WTC11 (cell line): ENCODE results near the gene SH3BGR. TPM values are rescaled to one million over a fixed set of nuclear protein-coding genes. Genes with fewer than 3 reads are reported as not detected.

Experiments
- ATAC-seq: fragments of 200-7000 bp; cut with Tn5 transposase; 2 replicates; pipeline ENCODE4 v1.10.0; 2021; ENCODE audit warnings: mild to moderate bottlenecking, moderate library complexity
- CTCF ChIA-PET: fragments of 300-600 bp; sonication (Branson Sonifier 250); formaldehyde crosslinking; loops from one replicate; lab custom pipeline; 2021; ENCODE audit warnings: antibody characterized with exemption; lab: Charles Lee
- POLR2A ChIA-PET: fragments of 350-600 bp; sonication (Branson Sonifier 250); formaldehyde crosslinking; loops from one replicate; lab custom pipeline; 2021; ENCODE audit warnings: antibody characterized with exemption; lab: Charles Lee
- DNase-seq: peaks from one replicate; pipeline ENCODE4 v3.0.0; 2021; ENCODE audit warnings: low spot score
- H3K27ac Mint-ChIP-seq: 2 replicates; pipeline ENCODE4 v1.8.0; 2021; ENCODE audit warnings: mixed read lengths
- H3K27me3 Mint-ChIP-seq: 2 replicates; pipeline ENCODE4 v1.8.0; 2021; ENCODE audit warnings: low read depth, mild to moderate bottlenecking, moderate library complexity, mixed read lengths
- H3K36me3 Mint-ChIP-seq: 2 replicates; pipeline ENCODE4 v1.8.0; 2021; ENCODE audit warnings: mixed read lengths
- H3K4me1 Mint-ChIP-seq: 2 replicates; pipeline ENCODE4 v1.8.0; 2022; ENCODE audit warnings: mixed read lengths
- H3K4me3 Mint-ChIP-seq: 2 replicates; pipeline ENCODE4 v1.8.0; 2021; ENCODE audit warnings: mild to moderate bottlenecking, moderate library complexity, mixed read lengths
- H3K9me3 Mint-ChIP-seq: 2 replicates; pipeline ENCODE4 v1.8.0; 2021; ENCODE audit warnings: mixed read lengths
- AFF4 ChIP-seq: sonication (generic); formaldehyde crosslinking; IDR thresholded peaks from 2 replicates; pipeline ENCODE4 v1.8.1; 2023; ENCODE audit warnings: mild to moderate bottlenecking, missing genetic modification reagents, borderline replicate concordance
- ARID4B ChIP-seq: sonication (generic); formaldehyde crosslinking; IDR thresholded peaks from 2 replicates; pipeline ENCODE4 v1.8.0; 2023; ENCODE audit warnings: missing genetic modification reagents, mild to moderate bottlenecking, borderline replicate concordance
- ATF3 ChIP-seq: sonication (generic); formaldehyde crosslinking; conservative IDR thresholded peaks from 2 replicates; pipeline ENCODE4 v1.8.1; 2022; ENCODE audit warnings: mild to moderate bottlenecking, missing genetic modification reagents
- CTCF ChIP-seq: fragments of 200-600 bp; IDR thresholded peaks from 2 replicates; pipeline ENCODE4 v1.8.0; 2022; ENCODE audit warnings: antibody characterized with exemption
- FOXK1 ChIP-seq: sonication (generic); formaldehyde crosslinking; IDR thresholded peaks from 2 replicates; pipeline ENCODE4 v1.8.0; 2022; ENCODE audit warnings: mild to moderate bottlenecking, moderate library complexity, missing genetic modification reagents
- JUN ChIP-seq: sonication (generic); formaldehyde crosslinking; IDR thresholded peaks from 2 replicates; pipeline ENCODE4 v1.8.0; 2023; ENCODE audit warnings: mild to moderate bottlenecking, missing genetic modification reagents
- NFYB ChIP-seq: sonication (generic); formaldehyde crosslinking; conservative IDR thresholded peaks from 2 replicates; pipeline ENCODE4 v1.8.0; 2022; ENCODE audit warnings: low read depth, missing genetic modification reagents
- SMAD4 ChIP-seq: sonication (generic); formaldehyde crosslinking; IDR thresholded peaks from 2 replicates; pipeline ENCODE4 v1.8.0; 2022; ENCODE audit warnings: mild to moderate bottlenecking, missing genetic modification reagents
- USF1 ChIP-seq: sonication (generic); formaldehyde crosslinking; IDR thresholded peaks from 2 replicates; pipeline ENCODE4 v1.8.0; 2022; ENCODE audit warnings: mild to moderate bottlenecking, missing genetic modification reagents
- USF2 ChIP-seq: sonication (generic); formaldehyde crosslinking; IDR thresholded peaks from 2 replicates; pipeline ENCODE4 v1.8.1; 2023; ENCODE audit warnings: mild to moderate bottlenecking, missing genetic modification reagents, moderate library complexity
- ZNF121 ChIP-seq: sonication (generic); formaldehyde crosslinking; IDR thresholded peaks from 2 replicates; pipeline ENCODE4 v1.8.0; 2023; ENCODE audit warnings: missing genetic modification reagents
- ZNF138 ChIP-seq: sonication (generic); formaldehyde crosslinking; conservative IDR thresholded peaks from 2 replicates; pipeline ENCODE4 v1.8.1; 2022; ENCODE audit warnings: mild to moderate bottlenecking, moderate library complexity, missing genetic modification reagents
- ZNF232 ChIP-seq: sonication (generic); formaldehyde crosslinking; IDR thresholded peaks from 2 replicates; pipeline ENCODE4 v1.8.0; 2022; ENCODE audit warnings: mild to moderate bottlenecking, missing genetic modification reagents
- ZNF416 ChIP-seq: fragments of 250-450 bp; sonication (Bioruptor Pico); IDR thresholded peaks from 2 replicates; pipeline ENCODE4 v1.9.0; 2021; ENCODE audit warnings: mild to moderate bottlenecking, inconsistent platforms
- ZNF532 ChIP-seq: fragments of 250-450 bp; sonication (Bioruptor Pico); IDR thresholded peaks from 2 replicates; pipeline ENCODE4 v1.9.0; 2021; ENCODE audit warnings: mild to moderate bottlenecking, borderline replicate concordance
- total RNA-seq: library from RNA; stranded (reverse); gene quantifications from 3 replicates; pipeline ENCODE4 v1.2.3, GENCODE V29; 2021

The SH3BGR gene
- total RNA-seq, 1 experiment from 2014 or later: 3.2 TPM

- no peak for TF ChIP-seq CTCF
- no peak for TF ChIP-seq ZNF138
- no peak for TF ChIP-seq ZNF121 (CRISPR knock-in tag)
Measured at GRCh38 chr21:39471598-39471997, 19.8 kb downstream of the SH3BGR start (continued).

GRCh38 chr21:39472786-39473185 lies 21.0 kb downstream of the SH3BGR start:
- peaks cover 10% of the 10 kb centered on the region for H3K9me3 Mint-ChIP-seq
- POLR2A ChIA-PET: no interaction called here
- H3K27me3 Mint-ChIP-seq: no peaks in the 10 kb centered on the region
- CTCF ChIA-PET: interaction anchor here (1.1 kb wide), 1 partner anchor 585 kb away, joined by 3 read pairs; no protein-coding TSS in a partner anchor
- DNase-seq: no peak
- peaks cover 22% of the 10 kb centered on the region for H3K4me1 Mint-ChIP-seq
- H3K27ac Mint-ChIP-seq: no peak overlapping the region
- no peak overlapping the region for H3K4me3 Mint-ChIP-seq
- TF ChIP-seq ATF3 (CRISPR knock-in tag) (no peak), AFF4 (CRISPR knock-in tag) (no peak), FOXK1 (CRISPR knock-in tag) (no peak), USF2 (CRISPR knock-in tag) (no peak), ZNF232 (CRISPR knock-in tag) (no peak), JUN (CRISPR knock-in tag) (no peak), NFYB (CRISPR knock-in tag) (no peak), USF1 (CRISPR knock-in tag) (no peak), ZNF532 (CRISPR knock-in tag) (no peak), ARID4B (CRISPR knock-in tag) (no peak), SMAD4 (CRISPR knock-in tag) (no peak), ZNF416 (CRISPR knock-in tag) (no peak)
- no peak for ATAC-seq
- H3K36me3 Mint-ChIP-seq: peaks cover 6% of the 10 kb centered on the region
